ENCODE measurements around the gene HRH1.
"Not testable (repeated sequence)": the region's sequence is repeated elsewhere in the genome, so short reads cannot be mapped to it uniquely, and the experiment has no call there.

HRH1 gene

GRCh38 chr3:11154036-11154952 lies at the start of gene HRH1:
TSS of gene HRH1 (plus strand) at chr3:11154493. CDS start at chr3:11259038, 104,545 bp downstream.
- no peak for FAIRE-seq
- no peak for DNase-seq (ENCODE audit: insufficient read length, low spot score)
- TF ChIP-seq CTCF (IDR thresholded peaks at IDR 0.05; ENCODE audit: insufficient read depth, missing control alignments), result no peak

- not testable (repeated sequence) for FAIRE-seq; DNase-seq (ENCODE audit: insufficient read length, low spot score)
Measured at GRCh38 chr3:11113316-11113715, 41.0 kb upstream of the HRH1 start.

GRCh38 chr3:11115548-11115947 lies 38.7 kb upstream of the HRH1 start:
- FAIRE-seq (no peak), DNase-seq (ENCODE audit: insufficient read length, low spot score) (no peak)
- no peak for TF ChIP-seq CTCF (IDR thresholded peaks at IDR 0.05; ENCODE audit: insufficient read depth, missing control alignments)

- no peak for DNase-seq (ENCODE audit: insufficient read length, low spot score)
- FAIRE-seq, result no peak
- TF ChIP-seq CTCF (IDR thresholded peaks at IDR 0.05; ENCODE audit: insufficient read depth, missing control alignments), result no peak
Measured at GRCh38 chr3:11116336-11117059, 37.8 kb upstream of the HRH1 start.

GRCh38 chr3:11117591-11117990 lies 36.7 kb upstream of the HRH1 start:
- DNase-seq (ENCODE audit: insufficient read length, low spot score), result no peak
- no peak for TF ChIP-seq CTCF (IDR thresholded peaks at IDR 0.05; ENCODE audit: insufficient read depth, missing control alignments)
- no peak for FAIRE-seq

GRCh38 chr3:11118181-11118682 lies 36.1 kb upstream of the HRH1 start:
- FAIRE-seq (no peak), DNase-seq (ENCODE audit: insufficient read length, low spot score) (no peak)
- no peak for TF ChIP-seq CTCF (IDR thresholded peaks at IDR 0.05; ENCODE audit: insufficient read depth, missing control alignments)

- TF ChIP-seq CTCF (IDR thresholded peaks at IDR 0.05; ENCODE audit: insufficient read depth, missing control alignments), result no peak
- DNase-seq (ENCODE audit: insufficient read length, low spot score) (no peak), FAIRE-seq (no peak)
Measured at GRCh38 chr3:11120091-11120805, 34.0 kb upstream of the HRH1 start.
